Activated T-cell treated with anti-CD3 and anti-CD28 coated beads for 4 hours (primary cell): ENCODE measurements around the gene SPATA32.
"Not testable (repeated sequence)": the region's sequence is repeated elsewhere in the genome, so short reads cannot be mapped to it uniquely, and the experiment has no call there.

ENCODE experiments used
- DNase-seq: peaks from one replicate; pipeline ENCODE4 v3.0.0-alpha.2; 2020

The SPATA32 gene

GRCh38 chr17:45270828-45271418 lies 9.0 kb upstream of the SPATA32 start:
- peak; percentile 38 for DNase-seq

DNA sequence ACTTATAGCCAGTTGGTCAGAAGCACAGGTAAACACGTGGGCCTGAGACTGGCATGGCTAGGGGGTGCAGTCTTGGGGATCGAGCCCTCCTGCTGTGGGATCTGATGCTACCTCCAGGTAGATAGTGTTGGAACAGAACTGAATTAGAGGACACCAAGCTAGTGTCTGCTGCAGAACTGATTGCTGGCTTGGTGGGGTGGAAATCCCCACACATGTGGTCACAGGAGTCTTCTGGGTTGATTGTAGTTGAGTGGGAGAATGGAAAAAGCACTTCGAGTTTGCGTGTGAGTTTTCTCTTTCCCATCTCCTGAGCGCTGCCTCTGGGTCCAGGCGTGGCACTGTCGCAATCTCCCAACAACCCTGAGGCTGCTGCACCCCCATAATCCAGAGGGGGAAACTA lies 8.0 kb upstream of the SPATA32 start:
- DNase-seq = no peak

GRCh38 chr17:45267436-45268055 lies 5.7 kb upstream of the SPATA32 start:
- DNase-seq = no peak

GRCh38 chr17:45266372-45266926 lies 4.6 kb upstream of the SPATA32 start:
- no peak for DNase-seq

DNA sequence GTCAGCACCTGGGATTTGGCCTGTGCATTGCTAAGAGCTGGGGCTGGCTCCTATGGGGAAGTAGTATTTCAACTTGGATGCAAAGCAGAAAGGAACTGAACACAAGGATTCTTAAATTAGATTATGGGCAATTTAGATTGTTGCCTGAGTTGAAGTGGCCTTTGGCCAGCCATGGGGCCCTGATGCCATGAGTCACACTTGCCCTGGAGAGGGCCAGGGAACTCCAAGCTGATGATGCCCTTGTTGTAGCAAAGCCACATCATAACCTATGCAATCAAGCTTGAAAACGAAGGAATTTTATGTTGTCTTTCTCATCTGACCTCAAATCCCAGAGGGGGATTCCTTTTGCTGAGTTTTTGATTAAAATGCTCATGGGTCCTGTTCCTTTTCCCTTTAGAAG lies 3.9 kb upstream of the SPATA32 start:
- no peak for DNase-seq

DNA sequence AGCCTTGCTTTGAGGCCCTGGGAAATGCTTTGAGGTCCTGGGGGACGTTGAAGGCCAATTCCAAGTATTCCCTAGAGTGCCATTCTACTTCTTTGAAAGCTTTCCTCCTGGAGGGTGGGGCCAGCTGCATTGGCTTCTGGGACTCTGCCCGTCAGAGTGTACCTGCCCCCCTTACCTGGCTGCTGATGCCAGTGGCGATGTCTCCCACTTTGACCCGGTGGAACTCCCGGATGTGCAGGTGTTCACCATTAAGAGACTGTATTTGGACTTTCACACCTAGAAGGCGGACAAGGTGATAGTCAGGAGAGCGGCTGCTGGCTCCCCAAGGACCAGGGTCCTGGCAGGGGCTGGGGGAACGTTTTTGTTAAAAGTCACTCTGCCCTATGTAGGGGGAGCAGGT lies 3.1 kb upstream of the SPATA32 start:
- DNase-seq = no peak

DNA sequence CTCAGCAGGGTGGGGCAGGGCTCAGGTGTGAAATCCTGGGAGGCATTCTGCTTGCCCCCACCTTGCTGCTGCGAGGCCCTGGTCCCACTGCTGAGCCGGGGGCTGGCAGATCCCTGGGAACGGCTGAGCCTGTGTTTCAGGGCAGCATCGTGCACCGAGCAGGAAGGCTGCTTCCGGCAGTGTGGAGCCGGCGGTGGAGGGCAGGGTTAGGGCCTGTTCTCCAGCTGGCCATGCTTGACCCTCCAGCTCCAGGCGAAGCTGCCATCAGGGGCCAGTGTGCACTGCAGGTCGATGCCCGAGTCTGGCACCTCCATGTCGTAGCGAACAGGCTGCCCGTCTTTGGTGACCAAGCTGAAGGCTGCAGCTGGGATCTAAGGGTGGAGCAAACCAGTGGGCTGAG lies 2.5 kb upstream of the SPATA32 start:
- no peak for DNase-seq

DNA sequence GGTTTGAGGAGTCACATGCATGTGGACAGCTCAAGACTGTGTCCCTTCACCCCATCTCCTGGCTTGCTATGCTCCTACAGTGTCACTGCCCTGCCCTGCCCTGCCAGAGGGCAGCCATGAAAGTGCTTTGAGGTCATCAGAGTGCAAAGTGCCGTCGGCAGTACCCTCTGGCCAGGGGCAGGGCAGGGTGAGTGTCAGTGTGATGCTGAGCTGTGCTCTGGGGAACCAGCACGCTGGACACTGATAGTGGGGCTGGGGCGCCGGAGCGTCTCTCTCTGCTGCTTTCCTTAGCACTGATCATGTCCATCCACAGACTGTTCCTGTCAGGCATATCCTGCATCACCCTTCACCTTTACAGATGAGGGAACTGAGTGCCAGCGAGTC lies 1.6 kb upstream of the SPATA32 start:
- DNase-seq = no peak

- no peak for DNase-seq
These were observed 902 bp upstream of the SPATA32 start for GRCh38 chr17:45262516-45263476.

DNA sequence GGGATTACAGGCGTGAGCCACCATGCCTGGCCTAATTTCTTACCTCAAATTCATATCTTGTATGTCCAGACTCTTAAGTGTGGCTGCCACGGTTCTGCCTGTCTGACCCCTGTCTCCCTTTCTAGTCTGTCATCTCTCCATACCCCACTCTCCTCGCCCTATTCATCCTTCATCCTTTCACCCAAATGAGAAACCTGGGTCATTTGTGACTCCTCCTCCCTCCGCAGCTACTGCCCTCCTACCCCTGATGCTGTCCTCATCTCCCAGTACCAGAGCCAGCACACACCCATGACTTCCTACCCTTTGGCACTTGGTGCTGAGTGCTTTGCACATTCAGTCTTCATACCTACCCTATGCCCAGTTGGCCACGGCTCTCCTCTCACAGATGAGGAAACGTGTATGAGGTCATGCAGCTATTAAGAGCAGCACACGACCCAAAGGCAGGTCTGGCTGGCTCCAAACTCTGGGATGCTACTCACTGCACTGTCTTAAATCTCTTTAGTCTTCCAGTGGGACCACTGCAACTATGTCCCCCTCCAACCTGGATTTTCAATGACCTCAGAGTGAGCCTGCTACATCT lies 1.6 kb downstream of the SPATA32 start:
- DNase-seq = no peak

- DNase-seq = no peak
These were observed 2.9 kb downstream of the SPATA32 start for GRCh38 chr17:45258981-45259380.

DNA sequence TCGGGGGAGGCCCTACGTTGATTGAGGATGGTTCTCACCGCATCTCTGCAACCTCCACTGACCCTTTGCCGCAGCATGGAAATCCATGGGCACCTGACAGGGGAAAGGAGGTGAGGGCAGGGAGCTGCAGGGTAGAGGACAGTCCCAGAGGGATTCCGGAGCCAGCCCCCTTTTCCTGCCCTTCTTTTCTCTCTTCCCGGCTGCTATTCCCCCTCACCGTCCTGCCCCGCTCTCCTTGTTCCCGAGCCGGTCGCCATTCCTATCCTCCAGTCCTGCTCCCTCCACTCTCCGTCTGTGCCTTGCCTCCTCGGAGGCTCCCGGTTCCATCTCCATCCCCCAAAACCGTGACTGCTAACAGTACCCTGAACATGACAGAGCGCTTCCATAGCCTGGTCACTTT lies 4.8 kb downstream of the SPATA32 start:
- no peak for DNase-seq

- DNase-seq = no peak
These were observed 5.6 kb downstream of the SPATA32 start for GRCh38 chr17:45256114-45256966.

GRCh38 chr17:45255358-45255757 lies 6.5 kb downstream of the SPATA32 start:
- DNase-seq = no peak

GRCh38 chr17:45253879-45254278 lies 8.0 kb downstream of the SPATA32 start:
- no peak for DNase-seq

DNA sequence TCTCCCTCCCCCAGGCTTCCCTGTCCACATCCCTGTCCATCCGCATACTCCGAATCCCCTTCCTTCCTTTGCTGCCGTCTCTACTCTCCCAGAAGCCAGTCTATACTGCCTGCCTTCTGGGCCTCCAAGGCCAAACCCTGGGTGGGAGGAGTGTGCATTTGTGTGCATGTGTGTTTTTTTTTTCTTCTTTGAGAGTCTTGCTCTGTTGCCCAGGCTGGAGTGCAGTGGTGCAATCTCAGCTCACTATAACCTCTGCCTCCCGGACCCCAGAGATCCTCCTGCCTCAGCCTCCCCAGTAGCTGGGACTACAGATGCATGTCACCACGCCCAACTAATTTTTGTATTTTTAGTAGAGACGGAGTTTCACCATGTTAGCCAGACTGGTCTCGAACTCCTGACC lies 8.7 kb downstream of the SPATA32 start:
- not testable (repeated sequence) for DNase-seq

DNA sequence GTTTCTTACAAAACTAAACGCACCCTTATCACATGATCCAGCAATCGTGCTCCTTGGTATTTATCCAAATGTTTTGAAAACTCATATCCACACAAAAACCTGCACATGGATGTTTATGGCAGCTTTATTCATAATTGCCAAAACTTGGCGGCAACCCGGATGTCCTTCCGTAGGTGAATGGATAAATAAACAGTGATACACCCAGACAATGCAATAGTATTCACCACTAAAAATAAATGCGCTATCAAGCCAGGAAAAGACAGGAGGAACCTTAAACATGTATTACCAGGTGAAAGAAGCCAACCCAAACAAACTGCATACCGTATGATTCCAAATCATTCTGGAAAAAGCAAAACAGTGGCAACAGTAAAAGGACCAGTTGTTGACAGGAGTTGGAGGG lies 10.0 kb downstream of the SPATA32 start:
- DNase-seq = no peak

- DNase-seq = peak; percentile 74
These were observed 13.5 kb downstream of the SPATA32 start for GRCh38 chr17:45248132-45248957.

DNA sequence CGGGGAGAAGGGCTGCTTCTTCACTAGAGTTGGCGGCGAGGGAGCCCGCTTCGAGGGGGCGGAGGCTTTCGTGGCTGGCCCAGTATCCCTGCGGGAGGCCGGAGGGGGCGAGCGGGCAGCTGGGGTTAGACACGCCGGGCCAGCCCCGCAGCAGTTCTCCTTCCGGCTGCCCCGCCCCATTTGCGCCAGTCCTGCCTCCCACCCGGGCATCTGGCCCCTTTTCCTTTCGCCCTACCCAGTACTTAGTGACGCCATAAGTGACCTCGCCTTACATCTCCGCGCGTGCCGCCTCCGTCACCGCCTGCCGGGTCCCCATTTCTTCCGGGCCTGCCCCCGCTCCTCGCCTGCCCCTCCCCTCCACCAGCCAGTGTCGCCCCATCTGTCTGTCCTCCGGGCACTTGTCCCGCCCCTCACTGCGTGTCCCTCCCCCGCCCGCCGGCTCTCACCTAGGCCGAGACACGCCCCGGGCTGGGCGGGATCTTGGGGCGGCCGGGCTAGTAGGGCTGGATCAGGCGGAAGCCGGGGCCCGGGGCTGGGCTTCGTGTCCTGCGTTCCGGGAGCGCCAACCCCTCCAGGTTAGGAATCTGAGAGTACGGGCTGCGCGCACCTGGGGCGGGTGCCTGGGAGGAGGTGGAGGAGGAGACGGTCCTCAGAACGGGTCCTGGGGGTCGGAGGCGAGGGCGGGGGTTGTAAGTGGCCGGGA lies 14.3 kb downstream of the SPATA32 start:
- peak; percentile 94 for DNase-seq

DNA sequence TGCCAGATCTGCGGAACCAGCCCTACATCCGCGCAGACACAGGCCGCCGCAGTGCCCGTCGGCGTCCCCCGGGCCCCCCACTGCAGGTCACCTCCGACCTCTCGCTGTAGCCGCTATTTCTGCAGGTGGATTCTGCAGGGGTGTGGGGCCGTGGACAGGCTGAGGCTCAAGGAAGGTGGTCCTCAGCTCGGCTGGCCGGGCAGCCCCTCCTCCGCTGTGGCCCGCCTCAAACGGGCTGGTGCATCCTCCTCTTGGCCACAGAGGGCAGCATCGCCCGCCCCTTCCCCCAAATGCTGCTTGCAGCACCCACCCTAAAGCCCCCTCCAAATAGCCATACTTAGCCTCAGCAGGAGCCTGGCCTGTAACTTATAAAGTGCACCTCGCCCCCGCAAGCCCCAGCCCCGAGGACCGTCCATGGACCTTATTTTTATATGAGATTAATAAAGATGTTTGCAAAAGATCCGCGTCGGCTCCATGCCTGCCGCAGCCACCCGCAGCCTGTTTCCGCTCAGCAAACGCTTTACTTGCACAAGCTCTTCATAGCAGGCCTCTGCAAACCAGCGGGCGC lies 14.9 kb downstream of the SPATA32 start:
- DNase-seq = no peak
